Thyroid gland (tissue), 4 donors: ENCODE measurements around the gene MEIS3. TPM values are rescaled to one million over a fixed set of nuclear protein-coding genes. Genes with fewer than 3 reads are reported as not detected.

Experiments
- DNase-seq, 2 donors: peaks; one replicate each; pipeline ENCODE4 v3.0.0-alpha.2; 2019
- H3K27ac ChIP-seq, 3 donors: fragments of 200-600 bp; sonication (generic); 1 replicate in 2 of 3; 2 replicates in 1 of 3; pipeline ENCODE4 v1.5.1; 2016 to 2019; ENCODE audit warnings: mild to moderate bottlenecking in 1 of 3, moderate library complexity in 1 of 3
- H3K27me3 ChIP-seq: fragments of 200-600 bp; sonication (generic); one replicate; pipeline ENCODE4 v1.5.1; 2019
- H3K36me3 ChIP-seq, 2 donors: fragments of 200-600 bp; sonication (generic); one replicate each; pipeline ENCODE4 v1.5.1; 2016 to 2019
- H3K4me1 ChIP-seq, 2 donors: fragments of 200-600 bp; sonication (generic); one replicate each; pipeline ENCODE4 v1.5.1; 2017 to 2019
- H3K4me3 ChIP-seq, 3 donors: fragments of 200-600 bp; sonication (generic); replicated peaks in 1 of 3; 1 replicate in 2 of 3; 2 replicates in 1 of 3; pipeline ENCODE4 v1.5.1; 2016; ENCODE audit warnings: mild to moderate bottlenecking in 1 of 3
- H3K9me3 ChIP-seq: fragments of 200-600 bp; sonication (generic); one replicate; pipeline ENCODE4 v1.5.1; 2017
- CTCF ChIP-seq, 6 experiments: fragments of 200-600 bp in 3 of 6; fragments of 450-650 bp in 3 of 6; sonication (generic) in 3 of 6; IDR thresholded peaks; one replicate each; pipeline ENCODE4 v1.5.1; 2016 to 2019; ENCODE audit warnings: antibody characterized with exemption in 6 of 6, mild to moderate bottlenecking in 2 of 6, inconsistent platforms in 1 of 6, moderate library complexity in 1 of 6
- POLR2A ChIP-seq, 2 donors: fragments of 450-650 bp; IDR thresholded peaks; one replicate each; pipeline ENCODE4 v1.6.1; 2017; ENCODE audit warnings: antibody characterized with exemption in 2 of 2, mild to moderate bottlenecking in 2 of 2, moderate library complexity in 1 of 2
- WGBS, 2 donors: methylation state at CpG; one replicate each; pipeline ENCODE4 v1.1.5; 2017; 5-methylcytosine and 5-hydroxymethylcytosine counted together
- intact Hi-C: fragments of 100-400 bp; cut with DNase I; formaldehyde crosslinking; loops from one replicate; pipeline ENCODE4 v1.15.1; 2023
- total RNA-seq, 4 donors: library from RNA; depleted of rRNA; stranded (reverse); fragments of >200 nt; gene quantifications; one replicate each; pipeline ENCODE4 v1.2.3, GENCODE V29; 2016

Gene MEIS3
- total RNA-seq, 4 donors from 2014 or later: 3.6 to 15.3 (median 6.1) TPM

- peaks cover 27 to 37% of the 10 kb centered on the region in 2 donors for H3K36me3 ChIP-seq
- intact Hi-C loops: no loop called here
Measured at GRCh38 chr19:47381653-47382279, 37.6 kb downstream of the MEIS3 start.

GRCh38 chr19:47381121-47381520 lies 38.2 kb downstream of the MEIS3 start:
- intact Hi-C loops: no loop called here
- H3K4me1 ChIP-seq: no peaks in the 10 kb centered on the region

More at GRCh38 chr19:47381653-47382279, 37.6 kb downstream of the MEIS3 start:
- no peaks in the 10 kb centered on the region for H3K27me3 ChIP-seq
- no peaks in the 10 kb centered on the region for H3K4me1 ChIP-seq
- H3K4me3 ChIP-seq: no peak overlapping the region
- no peak for DNase-seq
- no peaks in the 10 kb centered on the region for H3K9me3 ChIP-seq
- no peak for TF ChIP-seq CTCF (IDR thresholded peaks at IDR 0.05)
- no peak for TF ChIP-seq POLR2A (IDR thresholded peaks at IDR 0.05)
- no peak overlapping the region for H3K27ac ChIP-seq
- 74 to 100% methylated on average over 3 to 8 of the region's 11 CpGs for WGBS, 2 donors

GRCh38 chr19:47380559-47380958 lies 38.8 kb downstream of the MEIS3 start:
- no peak overlapping the region for H3K4me3 ChIP-seq
- H3K36me3 ChIP-seq: peaks cover 39 to 49% of the 10 kb centered on the region in 2 donors
- no peaks in the 10 kb centered on the region for H3K27me3 ChIP-seq
- H3K27ac ChIP-seq: no peak overlapping the region
- DNase-seq: no peak
- H3K4me1 ChIP-seq: no peaks in the 10 kb centered on the region
- no peaks in the 10 kb centered on the region for H3K9me3 ChIP-seq
- no peak for TF ChIP-seq POLR2A (IDR thresholded peaks at IDR 0.05)
- TF ChIP-seq CTCF (IDR thresholded peaks at IDR 0.05): no peak
- intact Hi-C loops: no loop called here
- WGBS, 2 donors: 96 to 98% methylated on average over 6 of the region's 6 CpGs

More at GRCh38 chr19:47381121-47381520, 38.2 kb downstream of the MEIS3 start:
- WGBS, 2 donors: 91 to 95% methylated on average over 13 of the region's 14 CpGs
- Histone ChIP-seq H3K27ac (no peak overlapping the region), H3K4me3 (no peak overlapping the region), H3K36me3 (peaks cover 34 to 43% of the 10 kb centered on the region in 2 donors), H3K27me3 (no peaks in the 10 kb centered on the region), H3K9me3 (no peaks in the 10 kb centered on the region)
- DNase-seq: no peak
- TF ChIP-seq POLR2A (IDR thresholded peaks at IDR 0.05) (no peak), CTCF (IDR thresholded peaks at IDR 0.05) (no peak)

- 95 to 97% methylated on average over 17 to 21 of the region's 23 CpGs for WGBS, 2 donors
- H3K36me3 ChIP-seq: peaks cover 50 to 60% of the 10 kb centered on the region in 2 donors
- H3K27me3 ChIP-seq: no peaks in the 10 kb centered on the region
- no peak for TF ChIP-seq CTCF (IDR thresholded peaks at IDR 0.05)
- TF ChIP-seq POLR2A (IDR thresholded peaks at IDR 0.05): no peak
- DNase-seq: no peak
- intact Hi-C loops: no loop called here
- H3K4me1 ChIP-seq: no peaks in the 10 kb centered on the region
- no peak overlapping the region for H3K4me3 ChIP-seq
- no peak overlapping the region for H3K27ac ChIP-seq
- no peaks in the 10 kb centered on the region for H3K9me3 ChIP-seq
Measured at GRCh38 chr19:47379381-47379938, 39.9 kb downstream of the MEIS3 start.

- no peak for DNase-seq
- Histone ChIP-seq H3K36me3 (peaks cover 60 to 69% of the 10 kb centered on the region in 2 donors), H3K9me3 (no peaks in the 10 kb centered on the region), H3K27ac (no peak overlapping the region), H3K4me3 (no peak overlapping the region), H3K4me1 (no peaks in the 10 kb centered on the region), H3K27me3 (no peaks in the 10 kb centered on the region)
- TF ChIP-seq POLR2A (IDR thresholded peaks at IDR 0.05): no peak
- no peak for TF ChIP-seq CTCF (IDR thresholded peaks at IDR 0.05)
- intact Hi-C loops: no loop called here
- 94 to 95% methylated on average over 11 of the region's 11 CpGs for WGBS, 2 donors
Measured at GRCh38 chr19:47378246-47378645, 41.1 kb downstream of the MEIS3 start.
